ACHN (cell line): ENCODE results near the gene SCYL2.
"Not testable (repeated sequence)": the region's sequence is repeated elsewhere in the genome, so short reads cannot be mapped to it uniquely, and the experiment has no call there.

ENCODE experiments used
- DNase-seq: peaks from one replicate; pipeline ENCODE4 v3.0.0-alpha.2; 2015
- in situ Hi-C: cut with HindIII; loops from 2 replicates; pipeline ENCODE4 v1.10.0; 2017; ENCODE audit warnings: low sequenced_read_pairs, low pct_ligation_motif_present, low pct_unique_long_range_greater_than_20kb

Gene SCYL2

GRCh38 chr12:100253437-100253836 lies 13.5 kb upstream of the SCYL2 start:
- DNase-seq = no peak
- in situ Hi-C loops = no loop called here

GRCh38 chr12:100254876-100255275 lies 12.1 kb upstream of the SCYL2 start:
- no peak for DNase-seq
- in situ Hi-C loops = no loop called here

GRCh38 chr12:100258127-100258526 lies 8.8 kb upstream of the SCYL2 start:
- DNase-seq = no peak
- in situ Hi-C loops = no loop called here

- no peak for DNase-seq
- in situ Hi-C loops = no loop called here
These were observed 3.8 kb upstream of the SCYL2 start for GRCh38 chr12:100263131-100263530.

- DNase-seq, in situ Hi-C loops: not testable (repeated sequence)
These were observed 1.9 kb upstream of the SCYL2 start for GRCh38 chr12:100265107-100265506.

- in situ Hi-C loops = no loop called here
- no peak for DNase-seq
These were observed 1.0 kb upstream of the SCYL2 start for GRCh38 chr12:100265732-100266584.

- in situ Hi-C loops = no loop called here
- DNase-seq = no peak
These were observed 467 bp upstream of the SCYL2 start for GRCh38 chr12:100266585-100266834.

- in situ Hi-C loops = no loop called here
- peak; percentile 51 for DNase-seq
These were observed 765 bp downstream of the SCYL2 start for GRCh38 chr12:100267603-100268281.

- in situ Hi-C loops = no loop called here
These were observed 2.0 kb downstream of the SCYL2 start for GRCh38 chr12:100268835-100269564.

GRCh38 chr12:100273782-100274181 lies 6.8 kb downstream of the SCYL2 start:
- no peak for DNase-seq
- in situ Hi-C loops = no loop called here

More at GRCh38 chr12:100268835-100269564, 2.0 kb downstream of the SCYL2 start:
- peak; percentile 22 for DNase-seq

GRCh38 chr12:100274291-100274690 lies 7.3 kb downstream of the SCYL2 start:
- DNase-seq = no peak
- in situ Hi-C loops = no loop called here

GRCh38 chr12:100279159-100279558 lies 12.2 kb downstream of the SCYL2 start:
- in situ Hi-C loops = no loop called here
- no peak for DNase-seq

- DNase-seq = no peak
- in situ Hi-C loops = no loop called here
These were observed 12.7 kb downstream of the SCYL2 start for GRCh38 chr12:100279607-100280244.

GRCh38 chr12:100284556-100284955 lies 17.6 kb downstream of the SCYL2 start:
- DNase-seq, in situ Hi-C loops: not testable (repeated sequence)

GRCh38 chr12:100289038-100289437 lies 22.1 kb downstream of the SCYL2 start:
- DNase-seq = no peak
- in situ Hi-C loops = no loop called here

- DNase-seq = no peak
- in situ Hi-C loops = no loop called here
These were observed 23.0 kb downstream of the SCYL2 start for GRCh38 chr12:100290016-100290415.

- no peak for DNase-seq
- in situ Hi-C loops = no loop called here
These were observed 26.0 kb downstream of the SCYL2 start for GRCh38 chr12:100293017-100293416.

- DNase-seq, in situ Hi-C loops: not testable (repeated sequence)
These were observed 27.4 kb downstream of the SCYL2 start for GRCh38 chr12:100294366-100294765.
